ENCODE measurements around the gene LRRC61.
"Not testable (repeated sequence)": the region's sequence is repeated elsewhere in the genome, so short reads cannot be mapped to it uniquely, and the experiment has no call there.

Gene LRRC61

GRCh38 chr7:150322833-150323681, at the start of gene LRRC61, which contains the start of gene ACTR3C:
Gene LRRC61 (plus strand): TSS chr7:150323355. CDS start chr7:150336862, 13,507 bp downstream.
Gene ACTR3C (minus strand): TSS chr7:150323545. CDS start chr7:150295296, 28,249 bp downstream.
- DNase-seq = peak; percentile 80

- peak; percentile 37 for DNase-seq
Observed at GRCh38 chr7:150276132-150276695, 46.9 kb upstream of the LRRC61 start.

- DNase-seq = not testable (repeated sequence)
Observed at GRCh38 chr7:150278383-150278782, 44.8 kb upstream of the LRRC61 start.

- not testable (repeated sequence) for DNase-seq
Observed at GRCh38 chr7:150281681-150282403, 41.3 kb upstream of the LRRC61 start.

- not testable (repeated sequence) for DNase-seq
Observed at GRCh38 chr7:150283111-150283510, 40.0 kb upstream of the LRRC61 start.

GRCh38 chr7:150283608-150284007, 39.5 kb upstream of the LRRC61 start:
- DNase-seq = not testable (repeated sequence)

GRCh38 chr7:150285849-150286754, 37.1 kb upstream of the LRRC61 start:
- DNase-seq = peak; percentile 12

GRCh38 chr7:150287815-150288214, 35.3 kb upstream of the LRRC61 start:
- not testable (repeated sequence) for DNase-seq

GRCh38 chr7:150288816-150289215, 34.3 kb upstream of the LRRC61 start:
- DNase-seq = not testable (repeated sequence)

- DNase-seq = not testable (repeated sequence)
Observed at GRCh38 chr7:150290317-150290716, 32.8 kb upstream of the LRRC61 start.

GRCh38 chr7:150295027-150295426, 28.1 kb upstream of the LRRC61 start:
- DNase-seq = not testable (repeated sequence)

GRCh38 chr7:150295614-150296013, 27.5 kb upstream of the LRRC61 start:
- not testable (repeated sequence) for DNase-seq

GRCh38 chr7:150296802-150297201, 26.4 kb upstream of the LRRC61 start:
- DNase-seq = not testable (repeated sequence)

GRCh38 chr7:150297978-150298377, 25.2 kb upstream of the LRRC61 start:
- DNase-seq = not testable (repeated sequence)

- not testable (repeated sequence) for DNase-seq
Observed at GRCh38 chr7:150302908-150303310, 20.2 kb upstream of the LRRC61 start.

- not testable (repeated sequence) for DNase-seq
Observed at GRCh38 chr7:150304499-150305258, 18.5 kb upstream of the LRRC61 start.

- not testable (repeated sequence) for DNase-seq
Observed at GRCh38 chr7:150305259-150305902, 17.8 kb upstream of the LRRC61 start.

- not testable (repeated sequence) for DNase-seq
Observed at GRCh38 chr7:150305903-150306284, 17.3 kb upstream of the LRRC61 start.

- not testable (repeated sequence) for DNase-seq
Observed at GRCh38 chr7:150306377-150306776, 16.8 kb upstream of the LRRC61 start.

GRCh38 chr7:150307129-150307528, 16.0 kb upstream of the LRRC61 start:
- DNase-seq = no peak

- DNase-seq = no peak
Observed at GRCh38 chr7:150307904-150308303, 15.3 kb upstream of the LRRC61 start.

Data from NCI-H2227 treated with DMSO at 0.1 percent for 48 hours (cell line).